Gastroesophageal sphincter (tissue), 3 donors: Measurements from ENCODE around the gene BBS12.

Experiments used
- EP300 ChIP-seq: sonication (generic); formaldehyde crosslinking; IDR thresholded peaks from one replicate; pipeline ENCODE4 v1.6.1; 2017; ENCODE audit warnings: antibody characterized with exemption, mild to moderate bottlenecking
- POLR2A ChIP-seq, 2 donors: fragments of 450-650 bp; IDR thresholded peaks; one replicate each; pipeline ENCODE4 v1.6.1; 2017; ENCODE audit warnings: antibody characterized with exemption in 2 of 2, mild to moderate bottlenecking in 2 of 2, moderate library complexity in 1 of 2
- TF ChIP-seq, protein P1 (sequence below), 4 experiments: fragments of 200-600 bp in 2 of 4; fragments of 450-650 bp in 2 of 4; sonication (generic) in 1 of 4; IDR thresholded peaks; one replicate each; pipeline ENCODE4 v1.5.1; 2017 to 2019; ENCODE audit warnings: antibody characterized with exemption in 4 of 4, mild to moderate bottlenecking in 2 of 4, moderate library complexity in 2 of 4

GRCh38 chr4:122728856-122729255 lies 3.6 kb upstream of the BBS12 start:
- TF ChIP-seq EP300 (no peak), POLR2A (IDR thresholded peaks at IDR 0.05) (no peak)
- TF ChIP-seq, protein P1, sequence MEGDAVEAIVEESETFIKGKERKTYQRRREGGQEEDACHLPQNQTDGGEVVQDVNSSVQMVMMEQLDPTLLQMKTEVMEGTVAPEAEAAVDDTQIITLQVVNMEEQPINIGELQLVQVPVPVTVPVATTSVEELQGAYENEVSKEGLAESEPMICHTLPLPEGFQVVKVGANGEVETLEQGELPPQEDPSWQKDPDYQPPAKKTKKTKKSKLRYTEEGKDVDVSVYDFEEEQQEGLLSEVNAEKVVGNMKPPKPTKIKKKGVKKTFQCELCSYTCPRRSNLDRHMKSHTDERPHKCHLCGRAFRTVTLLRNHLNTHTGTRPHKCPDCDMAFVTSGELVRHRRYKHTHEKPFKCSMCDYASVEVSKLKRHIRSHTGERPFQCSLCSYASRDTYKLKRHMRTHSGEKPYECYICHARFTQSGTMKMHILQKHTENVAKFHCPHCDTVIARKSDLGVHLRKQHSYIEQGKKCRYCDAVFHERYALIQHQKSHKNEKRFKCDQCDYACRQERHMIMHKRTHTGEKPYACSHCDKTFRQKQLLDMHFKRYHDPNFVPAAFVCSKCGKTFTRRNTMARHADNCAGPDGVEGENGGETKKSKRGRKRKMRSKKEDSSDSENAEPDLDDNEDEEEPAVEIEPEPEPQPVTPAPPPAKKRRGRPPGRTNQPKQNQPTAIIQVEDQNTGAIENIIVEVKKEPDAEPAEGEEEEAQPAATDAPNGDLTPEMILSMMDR (IDR thresholded peaks at IDR 0.05): no peak
